IMR-90 (cell line): ENCODE measurements around the gene RTL5. TPM values are rescaled to one million over a fixed set of nuclear protein-coding genes. Genes with fewer than 3 reads are reported as not detected.

Experiments
- ATAC-seq: fragments of 200-7000 bp; cut with Tn5 transposase; 2 replicates; pipeline ENCODE4 v1.9.1; 2020; ENCODE audit warnings: low read depth, mild to moderate bottlenecking, moderate library complexity
- BruUV-seq: library from RNA; stranded (reverse); fragments of 400-500 nt; replicated peaks from 2 replicates; lab custom pipeline; 2021; lab: Mats Ljungman, UMichigan
- CTCF ChIA-PET: fragments of 300-600 bp; formaldehyde crosslinking; extraction: SDS; loops from one replicate; lab custom pipeline; 2021; ENCODE audit warnings: antibody characterized with exemption; lab: Yijun Ruan, JAX
- POLR2A ChIA-PET: fragments of 300-600 bp; sonication (Branson Sonifier 250); formaldehyde crosslinking; loops from one replicate; lab custom pipeline; 2022; ENCODE audit warnings: antibody characterized with exemption; ENCODE audit not compliant: unreplicated experiment; lab: Charles Lee
- DNase-seq: peaks from one replicate; pipeline ENCODE4 v3.0.0; 2013
- H2AFZ ChIP-seq: replicated peaks from 2 replicates; pipeline ENCODE3; 2013; ENCODE audit warnings: low read length, mild to moderate bottlenecking; ENCODE audit not compliant: poor library complexity
- H2AK5ac ChIP-seq: 2 replicates; pipeline ENCODE4 v1.6.1; 2013; ENCODE audit warnings: low read depth, low read length, inconsistent platforms
- H2AK9ac ChIP-seq: replicated peaks from 2 replicates; pipeline ENCODE3; 2013; ENCODE audit warnings: mild to moderate bottlenecking, low read depth, low read length, moderate library complexity; ENCODE audit not compliant: poor library complexity
- H2BK120ac ChIP-seq: 2 replicates; pipeline ENCODE4 v1.6.1; 2013; ENCODE audit warnings: low read depth, low read length, inconsistent platforms
- H2BK15ac ChIP-seq: 3 replicates; pipeline ENCODE4 v1.6.1; 2013; ENCODE audit warnings: low read depth, low read length, inconsistent platforms
- H2BK20ac ChIP-seq: 2 replicates; pipeline ENCODE4 v1.6.1; 2013; ENCODE audit warnings: low read depth, mild to moderate bottlenecking, inconsistent platforms, low read length, moderate library complexity
- H2BK5ac ChIP-seq: 2 replicates; pipeline ENCODE4 v1.6.1; 2013; ENCODE audit warnings: mild to moderate bottlenecking, low read depth, low read length, inconsistent platforms; ENCODE audit not compliant: poor library complexity, severe bottlenecking
- H3K14ac ChIP-seq: replicated peaks from 2 replicates; pipeline ENCODE4 v1.6.1; 2013; ENCODE audit warnings: low read depth, low read length, inconsistent platforms
- H3K18ac ChIP-seq: 2 replicates; pipeline ENCODE4 v1.6.1; 2013; ENCODE audit warnings: low read depth, low read length, control low read depth
- H3K23ac ChIP-seq: 2 replicates; pipeline ENCODE4 v1.6.1; 2013; ENCODE audit warnings: low read depth, low read length, inconsistent platforms
- H3K27ac ChIP-seq: 2 replicates; pipeline ENCODE4 v1.5.1; 2013; ENCODE audit warnings: mild to moderate bottlenecking, control low read depth, low read length; ENCODE audit not compliant: insufficient read depth
- H3K27me3 ChIP-seq: 2 replicates; pipeline ENCODE4 v1.6.1; 2013; ENCODE audit warnings: low read length; ENCODE audit not compliant: control insufficient read depth, insufficient read depth
- H3K36me3 ChIP-seq: 2 replicates; pipeline ENCODE4 v1.6.1; 2013; ENCODE audit warnings: low read length, mixed read lengths; ENCODE audit not compliant: control insufficient read depth, insufficient read depth
- H3K4ac ChIP-seq: 2 replicates; pipeline ENCODE4 v1.6.1; 2013; ENCODE audit warnings: low read depth, low read length, inconsistent platforms
- H3K4me1 ChIP-seq: 2 replicates; pipeline ENCODE4 v1.6.1; 2013; ENCODE audit warnings: low read length, mixed read lengths; ENCODE audit not compliant: control insufficient read depth, insufficient read depth
- H3K4me2 ChIP-seq: 2 replicates; pipeline ENCODE4 v1.6.1; 2013; ENCODE audit warnings: low read depth, mild to moderate bottlenecking, control low read depth, low read length, moderate library complexity
- H3K4me3 ChIP-seq: 2 replicates; pipeline ENCODE4 v1.5.1; 2013; ENCODE audit warnings: low read depth, mild to moderate bottlenecking, control low read depth, low read length, moderate library complexity; ENCODE audit not compliant: insufficient read depth
- H3K56ac ChIP-seq: 2 replicates; pipeline ENCODE4 v1.6.1; 2013; ENCODE audit warnings: low read length, inconsistent platforms; ENCODE audit not compliant: insufficient read depth; ENCODE audit errors: extremely low read depth
- H3K79me1 ChIP-seq, 2 experiments: 2 replicates each; pipeline ENCODE4 v1.6.1; 2013; ENCODE audit warnings: low read length in 2 of 2, inconsistent platforms in 1 of 2, low read depth in 1 of 2
- H3K9ac ChIP-seq: 2 replicates; pipeline ENCODE4 v1.6.1; 2013; ENCODE audit warnings: low read depth, low read length, control low read depth
- H3K9me1 ChIP-seq: 2 replicates; pipeline ENCODE4 v1.6.1; 2013; ENCODE audit warnings: low read length, inconsistent platforms; ENCODE audit not compliant: insufficient read depth
- H3K9me3 ChIP-seq: 2 replicates; pipeline ENCODE4 v1.6.1; 2013; ENCODE audit warnings: low read length; ENCODE audit not compliant: control insufficient read depth, insufficient read depth
- H4K20me1 ChIP-seq: 2 replicates; pipeline ENCODE4 v1.6.1; 2013; ENCODE audit warnings: low read length, inconsistent platforms; ENCODE audit not compliant: insufficient read depth
- H4K5ac ChIP-seq: 2 replicates; pipeline ENCODE4 v1.6.1; 2013; ENCODE audit warnings: mild to moderate bottlenecking, low read depth, low read length, control low read depth
- H4K8ac ChIP-seq, 2 experiments: 2 replicates each; pipeline ENCODE4 v1.6.1; 2013; ENCODE audit warnings: low read depth in 2 of 2, low read length in 2 of 2, control low read depth in 1 of 2, inconsistent platforms in 1 of 2
- H4K91ac ChIP-seq: 2 replicates; pipeline ENCODE4 v1.6.1; 2013; ENCODE audit warnings: low read depth, low read length, inconsistent platforms; ENCODE audit not compliant: insufficient read depth
- CEBPB ChIP-seq: IDR thresholded peaks from 2 replicates; pipeline ENCODE4 v1.6.1; 2012; ENCODE audit warnings: low read depth, low read length, improper control_type of control experiment
- MAFK ChIP-seq: IDR thresholded peaks from 2 replicates; pipeline ENCODE4 v1.6.1; 2012; ENCODE audit warnings: low read depth, low read length, improper control_type of control experiment
- MAZ ChIP-seq: IDR thresholded peaks from 2 replicates; pipeline ENCODE4 v1.6.1; 2012; ENCODE audit warnings: low read depth, mild to moderate bottlenecking, low read length, improper control_type of control experiment, moderate library complexity, borderline replicate concordance
- MXI1 ChIP-seq: IDR thresholded peaks from 2 replicates; pipeline ENCODE4 v1.6.1; 2012; ENCODE audit warnings: low read depth, mild to moderate bottlenecking, low read length, moderate library complexity, borderline replicate concordance
- NFE2L2 ChIP-seq: fragments of 150-350 bp; IDR thresholded peaks from 2 replicates; pipeline ENCODE4 v1.6.1; 2016; ENCODE audit warnings: low read depth, mild to moderate bottlenecking, low read length
- RAD21 ChIP-seq: IDR thresholded peaks from 2 replicates; pipeline ENCODE4 v1.6.1; 2012; ENCODE audit warnings: low read length, improper control_type of control experiment
- RCOR1 ChIP-seq: IDR thresholded peaks from 2 replicates; pipeline ENCODE4 v1.6.1; 2012; ENCODE audit warnings: mild to moderate bottlenecking, low read length, improper control_type of control experiment; ENCODE audit not compliant: insufficient replicate concordance
- WGBS, 2 experiments: methylation state at CpG; one replicate each; pipeline versions ENCODE4 v1.1.5 to v1.1.7; 2013; ENCODE audit warnings: missing lambda C conversion rate in 2 of 2; ENCODE audit not compliant: insufficient read length in 1 of 2; ENCODE audit errors: extremely low coverage in 2 of 2; 5-methylcytosine and 5-hydroxymethylcytosine counted together
- dilution Hi-C: fragments of 300-500 bp; cut with HindIII; formaldehyde crosslinking; loops from one replicate; pipeline ENCODE4 v1.14.3; 2018; ENCODE audit warnings: low sequenced_read_pairs; ENCODE audit not compliant: unreplicated experiment
- in situ Hi-C: fragments of 300-500 bp; cut with MboI; formaldehyde crosslinking; loops from 3 replicates; pipeline ENCODE4 v1.14.3; 2019; ENCODE audit warnings: low sequenced_read_pairs, inconsistent platforms, mixed read lengths
- intact Hi-C: fragments of 100-400 bp; cut with micrococcal nuclease; formaldehyde crosslinking; loops from 2 replicates; pipeline ENCODE4 v1.10.0; 2022
- polyA plus RNA-seq, 3 experiments: library from polyadenylated mRNA; depleted of rRNA; stranded (reverse); fragments of >200 nt; gene quantifications; 2 replicates each; pipeline ENCODE4 v1.2.3, GENCODE V29; 2012; ENCODE audit warnings: low replicate concordance in 1 of 3
- total RNA-seq: library from RNA; depleted of rRNA; stranded (reverse); fragments of >200 nt; gene quantifications from 2 replicates; pipeline ENCODE4 v1.2.3, GENCODE V29; 2012

Gene RTL5
- total and polyA plus RNA-seq, 2 of the 4 experiments (the other 2 are of a cell fraction) = 0.90 to 2.5 TPM

DNA sequence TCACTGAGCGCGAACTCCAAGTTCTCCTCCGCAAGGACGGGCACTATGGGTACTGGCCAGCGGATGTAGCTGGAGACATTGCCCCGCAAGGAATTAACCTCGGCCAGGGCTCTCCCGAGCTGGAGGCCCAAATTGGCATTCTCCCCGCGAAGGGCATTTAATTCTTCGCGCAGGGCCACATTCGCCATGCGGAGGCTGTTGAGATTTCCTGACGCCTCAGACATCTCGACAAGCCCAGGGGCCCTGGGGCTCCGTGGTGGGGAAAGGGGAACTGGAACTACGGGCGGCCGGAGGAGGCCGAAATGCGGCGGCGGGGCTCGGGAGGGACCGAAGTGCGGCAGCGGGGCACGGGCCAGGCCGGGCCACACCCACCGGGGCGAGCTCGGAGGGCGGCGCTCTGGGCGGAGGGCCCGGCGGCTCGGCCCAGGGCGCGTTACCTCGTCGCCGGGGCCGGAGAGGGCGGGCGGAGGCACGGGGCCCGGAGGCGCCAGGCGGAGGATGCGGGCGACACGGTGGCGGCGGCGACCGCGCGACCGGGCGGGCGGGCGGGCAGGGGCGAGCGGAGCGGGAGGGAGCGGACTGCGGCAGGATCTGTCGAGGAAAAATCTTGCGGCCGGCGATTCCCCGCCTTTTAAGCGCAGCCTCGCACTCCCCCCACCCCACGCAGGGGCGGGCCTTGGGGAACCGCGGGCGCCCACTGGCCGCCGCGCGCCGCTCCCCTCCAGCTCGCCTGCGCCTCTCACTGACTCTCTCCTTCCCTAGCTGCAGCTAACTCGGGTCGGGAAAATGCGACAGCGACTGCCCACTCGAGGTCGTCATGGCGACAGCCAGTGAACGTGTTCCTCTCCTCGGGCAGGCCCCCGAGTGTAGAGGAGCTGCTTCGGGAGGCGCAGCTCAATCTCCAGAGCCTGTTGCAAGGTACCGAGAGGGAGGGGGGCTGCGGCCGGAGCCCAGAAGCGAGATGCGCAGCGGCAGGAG is at the start of gene RTL5 (continued):
- TF ChIP-seq NFE2L2 (no peak), RAD21 (no peak), MAZ (peak; percentile 94; the same call in 1 of the 2 replicates), MXI1 (no peak), MAFK (no peak)

GRCh38 chrX:72180539-72180938 is 48.8 kb upstream of the RTL5 start:
- H4K8ac ChIP-seq = peak overlapping the region; percentile 92 to 93
- ATAC-seq = no peak
- H3K27me3 ChIP-seq = peaks cover 7% of the 10 kb centered on the region; the same call in 1 of the 2 replicates
- dilution Hi-C loops (no loop called here), in situ Hi-C loops (no loop called here), intact Hi-C loops (loop anchor here (2.0 kb wide), 1 partner anchor 162 kb away; no protein-coding TSS in a partner anchor)
- TF ChIP-seq RCOR1 (no peak), CEBPB (no peak)
- H2AFZ ChIP-seq = no peak overlapping the region
- H3K4ac ChIP-seq = peak overlapping the region; percentile 22; the same call in 1 of the 2 replicates
- no peak overlapping the region for H2BK20ac ChIP-seq
- H2BK5ac ChIP-seq = no peak overlapping the region
- no peaks in the 10 kb centered on the region for H3K9me3 ChIP-seq
- H3K14ac ChIP-seq = no peak overlapping the region
- no peak overlapping the region for H2AK9ac ChIP-seq
- no peak overlapping the region for H2BK15ac ChIP-seq
- H3K9me1 ChIP-seq = peaks cover 5% of the 10 kb centered on the region; the same call in 1 of the 2 replicates
- no peak overlapping the region for H3K27ac ChIP-seq
- no peak overlapping the region for H3K23ac ChIP-seq
- peaks cover 2% of the 10 kb centered on the region for H3K4me1 ChIP-seq
- H3K4me3 ChIP-seq = no peak overlapping the region
- no peak overlapping the region for H3K18ac ChIP-seq
- H3K79me1 ChIP-seq = peaks cover 8 to 21% of the 10 kb centered on the region in 2 experiments
- no peak overlapping the region for H2AK5ac ChIP-seq
- H3K4me2 ChIP-seq = no peak overlapping the region
- DNase-seq = no peak
- 80% methylated on average over 1 of the region's 1 CpG; no CpG with 5 or more reads in 1 of the 2 experiments for WGBS, 2 experiments
- 0 out of 2 replicates have a peak overlapping the region, but pooled peaks have one; percentile 11 for H2BK120ac ChIP-seq
- ChIA-PET CTCF (no interaction called here), POLR2A (no interaction called here)
- peak overlapping the region; percentile 70; the same call in 1 of the 2 replicates for H3K9ac ChIP-seq
- no peak overlapping the region for H4K91ac ChIP-seq
- no peak overlapping the region for H3K56ac ChIP-seq
- no peaks in the 10 kb centered on the region for H4K20me1 ChIP-seq
- no peaks in the 10 kb centered on the region for H3K36me3 ChIP-seq
- BruUV-seq = no TSS peak
- peak overlapping the region; percentile 55 for H4K5ac ChIP-seq
